Measurements from ENCODE around the gene NMT2. TPM values are rescaled to one million over a fixed set of nuclear protein-coding genes. Genes with fewer than 3 reads are reported as not detected.

NMT2 gene
- polyA plus RNA-seq (17.7 and 24.6 TPM in 2 replicates), polyA minus RNA-seq (29.5 and 31.0 TPM in 2 replicates)

DNA sequence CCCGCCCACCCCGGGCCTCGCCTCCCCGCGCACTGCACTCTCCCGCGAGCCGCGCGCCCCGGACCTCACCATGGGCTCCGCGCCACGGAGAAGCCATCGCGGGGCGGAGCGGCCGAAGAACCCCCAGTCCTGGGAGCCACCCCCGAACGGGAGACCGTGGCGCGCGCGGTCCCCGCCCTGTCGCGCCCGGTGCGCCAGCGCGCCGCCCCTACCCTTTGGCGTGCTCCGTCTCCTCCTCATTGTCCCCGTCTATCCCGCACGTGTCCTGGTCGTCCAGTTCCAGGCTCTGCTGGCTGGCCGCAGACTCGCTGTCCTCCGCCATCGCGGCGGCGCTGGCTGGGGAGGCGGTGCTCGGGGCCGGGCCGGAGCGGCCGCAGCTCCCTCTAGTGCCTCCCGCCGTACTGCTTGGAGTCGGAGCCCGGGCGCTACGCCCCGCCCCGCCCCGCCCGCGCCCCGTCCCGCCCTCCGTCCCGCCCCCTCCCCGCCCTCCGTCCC, at the start of gene NMT2:
TSS of gene NMT2 (minus strand) at position 403 of the 495 bp plus-strand sequence. CDS start at position 322, 81 bp downstream.
- Histone ChIP-seq H3K36me3 (ENCODE audit: insufficient read depth, low read length) (no peaks in the 10 kb centered on the region), H4K20me1 (ENCODE audit: insufficient read depth) (no peaks in the 10 kb centered on the region), H3K27ac (ENCODE audit: low read length) (no peak within 1 kb of the TSS), H3K4me2 (ENCODE audit: low read length) (peak within 1 kb of the TSS; percentile 97), H2AFZ (ENCODE audit: low read depth, low read length) (peak within 1 kb of the TSS; percentile 83), H3K27me3 (ENCODE audit: insufficient read depth, low read depth, low read length) (no peaks in the 10 kb centered on the region), H3K9ac (ENCODE audit: low read length) (peak within 1 kb of the TSS; percentile 74), H3K4me3 (ENCODE audit: low read length) (peak within 1 kb of the TSS; percentile 95), H3K79me2 (replicated peaks; ENCODE audit: insufficient read depth, low read length) (peaks cover 8% of the 10 kb centered on the region), H3K9me2 (ENCODE audit: insufficient read depth, low read length) (no peaks in the 10 kb centered on the region), H3K9me3 (ENCODE audit: low read length) (no peaks in the 10 kb centered on the region), H3F3A (ENCODE audit: insufficient read depth, low read length, poor library complexity, severe bottlenecking) (no peaks in the 10 kb centered on the region)
- TF ChIP-seq TAF1 (IDR thresholded peaks at IDR 0.05; ENCODE audit: low read depth) (peak; percentile 29), SMC3 (conservative IDR thresholded peaks at IDR 0.05; ENCODE audit: poor library complexity) (peak; percentile 26), RAD21 (conservative IDR thresholded peaks at IDR 0.05) (peak; percentile 42), EZH2 (IDR thresholded peaks at IDR 0.05; ENCODE audit: borderline replicate concordance, insufficient read depth, low read length, poor library complexity, severe bottlenecking) (no peak), POLR2AphosphoS5 (IDR thresholded peaks at IDR 0.05) (peak; percentile 86), MXI1 (conservative IDR thresholded peaks at IDR 0.05; ENCODE audit: poor library complexity, severe bottlenecking) (peak; percentile 87)
- TF ChIP-seq, protein P1, sequence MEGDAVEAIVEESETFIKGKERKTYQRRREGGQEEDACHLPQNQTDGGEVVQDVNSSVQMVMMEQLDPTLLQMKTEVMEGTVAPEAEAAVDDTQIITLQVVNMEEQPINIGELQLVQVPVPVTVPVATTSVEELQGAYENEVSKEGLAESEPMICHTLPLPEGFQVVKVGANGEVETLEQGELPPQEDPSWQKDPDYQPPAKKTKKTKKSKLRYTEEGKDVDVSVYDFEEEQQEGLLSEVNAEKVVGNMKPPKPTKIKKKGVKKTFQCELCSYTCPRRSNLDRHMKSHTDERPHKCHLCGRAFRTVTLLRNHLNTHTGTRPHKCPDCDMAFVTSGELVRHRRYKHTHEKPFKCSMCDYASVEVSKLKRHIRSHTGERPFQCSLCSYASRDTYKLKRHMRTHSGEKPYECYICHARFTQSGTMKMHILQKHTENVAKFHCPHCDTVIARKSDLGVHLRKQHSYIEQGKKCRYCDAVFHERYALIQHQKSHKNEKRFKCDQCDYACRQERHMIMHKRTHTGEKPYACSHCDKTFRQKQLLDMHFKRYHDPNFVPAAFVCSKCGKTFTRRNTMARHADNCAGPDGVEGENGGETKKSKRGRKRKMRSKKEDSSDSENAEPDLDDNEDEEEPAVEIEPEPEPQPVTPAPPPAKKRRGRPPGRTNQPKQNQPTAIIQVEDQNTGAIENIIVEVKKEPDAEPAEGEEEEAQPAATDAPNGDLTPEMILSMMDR (IDR thresholded peaks at IDR 0.05; ENCODE audit: poor library complexity, severe bottlenecking): peak; percentile 64
- TF ChIP-seq, protein P2, sequence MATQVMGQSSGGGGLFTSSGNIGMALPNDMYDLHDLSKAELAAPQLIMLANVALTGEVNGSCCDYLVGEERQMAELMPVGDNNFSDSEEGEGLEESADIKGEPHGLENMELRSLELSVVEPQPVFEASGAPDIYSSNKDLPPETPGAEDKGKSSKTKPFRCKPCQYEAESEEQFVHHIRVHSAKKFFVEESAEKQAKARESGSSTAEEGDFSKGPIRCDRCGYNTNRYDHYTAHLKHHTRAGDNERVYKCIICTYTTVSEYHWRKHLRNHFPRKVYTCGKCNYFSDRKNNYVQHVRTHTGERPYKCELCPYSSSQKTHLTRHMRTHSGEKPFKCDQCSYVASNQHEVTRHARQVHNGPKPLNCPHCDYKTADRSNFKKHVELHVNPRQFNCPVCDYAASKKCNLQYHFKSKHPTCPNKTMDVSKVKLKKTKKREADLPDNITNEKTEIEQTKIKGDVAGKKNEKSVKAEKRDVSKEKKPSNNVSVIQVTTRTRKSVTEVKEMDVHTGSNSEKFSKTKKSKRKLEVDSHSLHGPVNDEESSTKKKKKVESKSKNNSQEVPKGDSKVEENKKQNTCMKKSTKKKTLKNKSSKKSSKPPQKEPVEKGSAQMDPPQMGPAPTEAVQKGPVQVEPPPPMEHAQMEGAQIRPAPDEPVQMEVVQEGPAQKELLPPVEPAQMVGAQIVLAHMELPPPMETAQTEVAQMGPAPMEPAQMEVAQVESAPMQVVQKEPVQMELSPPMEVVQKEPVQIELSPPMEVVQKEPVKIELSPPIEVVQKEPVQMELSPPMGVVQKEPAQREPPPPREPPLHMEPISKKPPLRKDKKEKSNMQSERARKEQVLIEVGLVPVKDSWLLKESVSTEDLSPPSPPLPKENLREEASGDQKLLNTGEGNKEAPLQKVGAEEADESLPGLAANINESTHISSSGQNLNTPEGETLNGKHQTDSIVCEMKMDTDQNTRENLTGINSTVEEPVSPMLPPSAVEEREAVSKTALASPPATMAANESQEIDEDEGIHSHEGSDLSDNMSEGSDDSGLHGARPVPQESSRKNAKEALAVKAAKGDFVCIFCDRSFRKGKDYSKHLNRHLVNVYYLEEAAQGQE (IDR thresholded peaks at IDR 0.05; ENCODE audit: borderline replicate concordance): no peak

DNA sequence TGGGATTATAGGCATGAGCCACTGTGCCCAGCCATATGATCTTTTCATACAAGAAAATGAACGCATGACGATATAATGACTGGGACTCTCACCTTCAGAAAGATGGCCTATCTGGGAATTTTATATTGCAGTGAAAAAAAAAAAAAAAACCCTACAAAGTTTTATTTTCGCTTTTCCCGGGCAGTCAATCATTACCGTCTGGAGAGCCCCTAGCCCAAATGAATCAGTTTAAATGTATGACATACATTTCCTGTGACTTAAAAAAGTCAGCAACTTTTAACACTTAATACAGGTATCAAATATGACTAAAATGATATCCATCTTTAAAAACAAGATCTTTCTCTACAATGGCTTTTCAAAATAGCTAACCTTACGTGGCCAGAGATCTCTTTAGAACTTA, 48.2 kb upstream of the NMT2 start:
- no peak overlapping the region for H3K4me3 ChIP-seq (ENCODE audit: low read length)
- no peaks in the 10 kb centered on the region for H3K79me2 ChIP-seq (replicated peaks; ENCODE audit: insufficient read depth, low read length)
- no peaks in the 10 kb centered on the region for H3K9me2 ChIP-seq (ENCODE audit: insufficient read depth, low read length)
- no peaks in the 10 kb centered on the region for H3F3A ChIP-seq (ENCODE audit: insufficient read depth, low read length, poor library complexity, severe bottlenecking)
- peaks cover 16% of the 10 kb centered on the region for H3K36me3 ChIP-seq (ENCODE audit: insufficient read depth, low read length)
- no peaks in the 10 kb centered on the region for H4K20me1 ChIP-seq (ENCODE audit: insufficient read depth)
- no peaks in the 10 kb centered on the region for H3K9me3 ChIP-seq (ENCODE audit: low read length)
- H3K27me3 ChIP-seq (ENCODE audit: insufficient read depth, low read depth, low read length): no peaks in the 10 kb centered on the region
- no peak overlapping the region for H2AFZ ChIP-seq (ENCODE audit: low read depth, low read length)
- H3K9ac ChIP-seq (ENCODE audit: low read length): no peak overlapping the region
- H3K4me2 ChIP-seq (ENCODE audit: low read length): no peak overlapping the region
- no peak overlapping the region for H3K27ac ChIP-seq (ENCODE audit: low read length)
- TF ChIP-seq, protein P1 (IDR thresholded peaks at IDR 0.05; ENCODE audit: poor library complexity, severe bottlenecking): no peak
- no peak for TF ChIP-seq SMC3 (conservative IDR thresholded peaks at IDR 0.05; ENCODE audit: poor library complexity)
- TF ChIP-seq EP300 (conservative IDR thresholded peaks at IDR 0.05; ENCODE audit: poor library complexity, severe bottlenecking): no peak
- no peak for TF ChIP-seq TAF1 (IDR thresholded peaks at IDR 0.05; ENCODE audit: low read depth)
- TF ChIP-seq POLR2AphosphoS5 (IDR thresholded peaks at IDR 0.05): no peak
- no peak for TF ChIP-seq EZH2 (IDR thresholded peaks at IDR 0.05; ENCODE audit: borderline replicate concordance, insufficient read depth, low read length, poor library complexity, severe bottlenecking)
- TF ChIP-seq RAD21 (conservative IDR thresholded peaks at IDR 0.05): no peak
- TF ChIP-seq MXI1 (conservative IDR thresholded peaks at IDR 0.05; ENCODE audit: poor library complexity, severe bottlenecking): no peak
- TF ChIP-seq, protein P2 (IDR thresholded peaks at IDR 0.05; ENCODE audit: borderline replicate concordance): no peak
